Measurements from ENCODE around the gene PTPRN2.
"Not testable (repeated sequence)": the region's sequence is repeated elsewhere in the genome, so short reads cannot be mapped to it uniquely, and the experiment has no call there.

PTPRN2 gene

DNA sequence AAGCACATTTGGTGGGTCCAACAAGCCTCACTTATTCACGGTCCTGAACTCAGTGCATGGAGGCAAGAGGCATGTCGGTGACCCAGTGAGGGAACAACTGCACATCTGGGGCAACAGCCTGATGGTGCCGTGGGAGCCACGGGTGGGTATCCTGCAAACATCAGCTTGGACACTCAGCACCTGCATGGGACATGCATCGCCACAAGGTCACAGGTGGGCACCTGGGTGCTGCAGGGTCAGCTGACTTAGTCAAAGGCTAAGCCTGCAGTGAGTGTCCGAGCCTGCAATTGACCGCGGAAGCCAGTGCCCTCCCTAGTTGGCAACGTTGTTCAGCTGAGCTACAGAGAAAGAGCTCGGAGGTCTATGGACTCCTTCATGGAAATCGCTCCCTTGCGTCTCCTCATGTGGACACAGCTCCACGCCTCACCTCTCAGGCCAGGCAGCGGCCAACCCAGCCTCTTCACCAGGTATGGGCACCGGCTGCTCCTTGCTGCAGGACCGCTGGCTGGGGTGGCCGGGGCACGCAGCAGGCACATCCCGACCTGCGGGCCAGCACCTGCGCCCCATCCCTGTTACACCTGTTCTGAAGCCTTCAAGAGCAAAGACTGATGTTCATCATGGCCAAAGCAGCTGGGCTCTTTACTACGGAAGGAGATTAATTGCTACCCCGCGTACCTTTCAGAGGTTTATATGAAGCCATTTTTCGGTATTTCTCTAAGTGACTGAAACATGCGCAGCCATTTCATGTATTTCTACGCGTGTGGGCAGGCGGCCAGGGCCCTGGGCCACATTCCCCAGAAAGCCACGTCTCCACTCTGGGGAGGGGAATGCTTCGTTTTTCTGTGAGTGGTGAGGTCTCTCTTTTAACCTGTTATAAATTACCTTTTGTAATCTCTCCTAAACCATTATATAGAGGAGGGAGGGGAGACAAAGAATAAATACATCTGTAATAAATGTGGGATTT lies 870.1 kb downstream of the PTPRN2 start:
- no peak for DNase-seq (ENCODE audit: low read depth in 1 of 2, low spot score in 1 of 2)

DNA sequence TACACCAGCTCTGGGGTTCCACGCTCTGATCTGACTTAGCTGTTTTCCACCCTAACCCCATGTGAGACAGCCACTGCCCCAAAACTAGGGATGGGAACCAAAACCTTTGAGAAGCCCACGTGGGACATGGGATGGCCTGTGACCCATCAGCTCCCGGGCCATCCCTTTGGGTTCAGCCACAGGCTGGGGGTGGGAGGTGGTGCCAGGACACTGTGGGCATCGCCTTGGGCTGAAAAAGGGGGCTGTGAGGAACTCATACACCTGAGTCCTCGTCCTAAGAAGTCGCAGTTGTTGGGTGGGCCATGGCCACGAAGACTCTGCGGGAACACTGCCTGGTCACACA lies 871.7 kb downstream of the PTPRN2 start:
- no peak for DNase-seq (ENCODE audit: low read depth in 1 of 2, low spot score in 1 of 2)

DNA sequence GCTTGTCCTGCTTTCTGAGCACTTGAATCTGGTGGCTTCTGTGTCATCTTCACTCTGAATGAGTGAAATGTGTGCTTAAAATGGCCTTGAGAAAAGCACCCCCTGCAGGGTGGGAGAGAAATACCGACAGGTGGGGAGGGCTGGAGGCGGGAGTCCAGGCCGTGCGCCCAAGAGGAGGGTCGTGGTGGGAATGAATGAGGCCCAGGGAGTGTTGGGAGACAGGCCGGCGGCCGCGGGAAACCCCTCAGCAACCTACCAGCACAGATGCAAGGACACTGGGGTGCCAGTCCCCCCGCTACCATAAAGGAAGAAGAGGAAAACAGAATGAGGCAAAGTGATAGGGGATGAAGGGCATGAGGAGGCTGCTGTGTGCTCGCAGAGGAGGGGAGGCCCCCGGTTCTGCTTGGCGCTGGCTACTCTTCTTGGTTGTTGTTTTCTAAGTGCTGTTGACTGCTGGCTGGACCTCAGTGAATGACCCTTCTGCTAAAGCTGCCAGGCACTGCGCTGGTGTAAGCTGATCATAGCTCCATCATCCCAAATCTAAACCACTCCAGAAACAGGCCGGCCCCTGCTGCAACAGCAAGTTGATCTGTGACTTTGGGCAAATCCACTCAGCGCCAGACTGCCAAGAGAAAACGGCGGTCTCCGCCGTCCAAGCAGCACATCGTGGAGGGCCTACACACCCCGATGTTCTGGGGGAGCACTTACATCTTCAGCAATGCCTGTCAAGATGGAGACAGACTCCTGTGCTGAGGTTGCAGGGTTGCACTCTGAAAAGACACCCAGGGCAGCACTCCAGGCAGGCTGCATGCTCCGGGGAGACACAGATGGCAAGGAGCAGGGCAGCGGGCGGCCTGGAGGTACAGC lies 872.3 kb downstream of the PTPRN2 start:
- no peak for DNase-seq (ENCODE audit: low read depth in 1 of 2, low spot score in 1 of 2)

DNA sequence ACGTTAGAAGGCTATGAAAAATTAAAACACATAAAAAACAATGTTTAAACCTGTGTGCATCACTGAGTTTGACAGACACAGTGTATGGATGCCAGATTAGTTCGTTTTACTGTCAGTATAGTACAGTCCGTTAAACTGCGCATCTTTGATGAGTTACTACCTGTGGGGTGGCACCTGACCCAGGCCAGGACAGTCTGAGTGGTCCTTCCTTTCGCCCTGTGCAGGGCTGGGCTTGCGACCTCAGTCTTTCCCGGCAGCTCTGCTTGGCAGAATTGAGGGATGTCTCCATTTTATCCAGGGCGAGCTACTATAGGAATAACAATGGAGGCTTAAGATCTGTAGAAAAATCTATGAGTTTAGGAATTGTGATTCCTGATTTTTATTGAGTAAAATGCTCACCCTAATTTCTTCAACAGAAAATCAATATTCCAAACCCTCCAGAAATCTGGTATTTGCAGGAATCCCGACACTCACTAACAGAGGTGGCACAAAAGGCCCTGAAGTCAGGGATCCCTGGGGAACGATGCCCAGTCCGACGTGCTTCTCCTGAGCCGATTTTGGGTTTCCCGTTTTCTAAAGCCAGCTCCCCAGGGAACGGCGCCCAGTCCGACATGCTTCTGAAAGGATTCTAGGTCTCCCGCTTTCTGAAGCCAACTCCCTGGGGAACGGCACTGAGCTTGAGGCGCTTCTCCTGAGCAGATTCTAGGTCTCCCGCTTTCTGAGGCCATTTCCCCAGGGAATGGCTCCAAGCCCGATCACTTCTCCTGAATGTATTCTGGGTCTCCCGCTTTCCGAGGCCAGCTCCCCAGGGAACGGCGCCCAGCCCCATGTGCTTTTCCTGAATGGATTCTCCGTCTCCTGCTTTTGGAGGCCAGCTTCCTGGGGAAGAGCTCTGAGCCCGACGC lies 873.2 kb downstream of the PTPRN2 start:
- no peak for DNase-seq (ENCODE audit: low read depth in 1 of 2, low spot score in 1 of 2)

DNA sequence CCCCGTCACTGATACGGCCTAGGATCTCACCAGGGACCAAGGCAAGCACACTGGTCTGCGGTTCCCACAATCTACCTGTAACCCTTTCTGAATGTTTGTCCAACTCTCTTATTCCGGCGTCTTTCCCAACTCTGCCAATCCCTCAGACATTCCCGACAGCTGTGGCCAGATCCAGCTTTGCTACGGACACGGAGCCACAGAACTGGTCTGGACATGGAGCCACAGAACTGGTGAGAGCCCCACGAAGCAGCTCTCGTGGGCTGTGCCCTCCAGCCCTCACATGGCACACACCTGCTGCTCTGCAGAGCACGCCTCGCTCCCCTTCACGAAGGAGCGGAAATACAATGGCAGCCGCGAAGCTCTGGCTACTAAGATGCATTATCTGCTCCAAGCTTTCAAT lies 874.0 kb downstream of the PTPRN2 start:
- DNase-seq (ENCODE audit: low read depth in 1 of 2, low spot score in 1 of 2), result no peak

DNA sequence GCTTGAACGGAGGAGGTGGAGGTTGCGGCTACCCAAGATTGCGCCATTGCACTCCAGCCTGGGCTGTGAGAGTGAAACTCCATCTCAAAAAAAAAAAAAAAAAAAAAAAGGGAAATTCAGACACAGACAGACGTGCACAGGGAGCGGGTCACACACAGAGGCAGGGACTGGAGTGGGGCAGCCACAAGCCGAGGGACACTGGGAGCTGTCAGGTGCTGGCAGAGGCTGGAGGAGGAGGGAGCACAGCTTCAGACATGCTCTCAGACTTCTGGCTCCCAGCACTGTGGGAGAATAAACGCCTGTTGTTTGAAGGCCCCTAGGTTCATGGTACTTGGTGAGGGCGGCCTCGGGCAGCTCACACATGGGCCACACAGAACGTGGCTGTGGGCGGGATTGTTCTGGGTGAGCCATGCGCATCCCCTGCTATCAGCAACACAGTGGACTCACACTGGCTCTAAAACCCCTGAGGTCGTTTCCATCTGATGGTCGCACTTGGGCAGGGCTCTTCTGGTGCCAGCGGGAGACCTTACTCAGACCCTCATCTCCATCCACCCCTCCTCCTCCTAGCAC lies 874.9 kb downstream of the PTPRN2 start:
- DNase-seq (ENCODE audit: low read depth in 1 of 2, low spot score in 1 of 2), result no peak

DNA sequence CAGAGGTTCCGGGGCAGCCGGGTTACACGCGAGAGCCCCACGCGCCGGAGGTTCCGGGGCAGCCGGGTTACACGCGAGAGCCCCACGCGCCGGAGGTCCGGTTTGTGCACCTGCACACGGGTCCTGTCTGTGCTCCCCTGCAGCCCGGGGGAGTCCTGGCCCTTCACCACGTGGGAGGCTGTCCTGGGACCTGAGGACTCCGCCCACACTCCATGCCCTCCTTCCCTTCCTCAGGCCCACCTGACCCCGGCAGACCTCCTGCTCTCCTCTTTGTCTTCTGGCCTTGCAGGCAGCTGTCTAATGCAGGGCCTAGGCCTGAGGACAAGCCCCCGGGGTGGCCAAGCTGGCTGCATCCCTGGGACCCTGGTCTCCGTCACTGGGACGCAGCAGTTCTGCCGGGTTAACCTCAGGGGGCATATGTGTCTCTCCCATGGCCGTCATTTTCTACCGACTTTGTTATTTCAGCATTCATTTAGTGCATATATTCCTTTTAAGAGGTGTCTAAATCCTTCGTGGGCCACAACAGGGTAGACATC lies 876.2 kb downstream of the PTPRN2 start:
- no peak for DNase-seq (ENCODE audit: low read depth in 1 of 2, low spot score in 1 of 2)

DNA sequence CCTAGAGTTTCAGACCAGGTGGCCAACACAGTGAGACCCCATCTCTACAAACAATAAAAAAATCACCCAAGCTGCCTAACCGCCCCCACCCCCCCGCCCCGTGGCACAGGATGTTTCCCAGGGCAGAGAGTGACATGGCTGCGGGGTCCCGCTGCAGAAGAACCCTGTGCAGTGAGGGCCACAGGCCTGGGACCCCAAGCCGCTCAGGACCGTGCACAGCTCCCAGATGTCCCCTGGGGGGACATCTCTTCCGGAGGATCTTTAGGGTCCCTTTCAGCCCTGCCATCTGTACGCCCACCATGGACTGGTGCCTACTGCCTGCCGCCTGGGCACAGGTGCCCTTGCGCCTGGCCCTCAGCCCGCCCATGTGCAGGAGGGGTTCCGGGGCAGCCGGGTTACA lies 877.2 kb downstream of the PTPRN2 start:
- no peak for DNase-seq (ENCODE audit: low read depth in 1 of 2, low spot score in 1 of 2)

DNA sequence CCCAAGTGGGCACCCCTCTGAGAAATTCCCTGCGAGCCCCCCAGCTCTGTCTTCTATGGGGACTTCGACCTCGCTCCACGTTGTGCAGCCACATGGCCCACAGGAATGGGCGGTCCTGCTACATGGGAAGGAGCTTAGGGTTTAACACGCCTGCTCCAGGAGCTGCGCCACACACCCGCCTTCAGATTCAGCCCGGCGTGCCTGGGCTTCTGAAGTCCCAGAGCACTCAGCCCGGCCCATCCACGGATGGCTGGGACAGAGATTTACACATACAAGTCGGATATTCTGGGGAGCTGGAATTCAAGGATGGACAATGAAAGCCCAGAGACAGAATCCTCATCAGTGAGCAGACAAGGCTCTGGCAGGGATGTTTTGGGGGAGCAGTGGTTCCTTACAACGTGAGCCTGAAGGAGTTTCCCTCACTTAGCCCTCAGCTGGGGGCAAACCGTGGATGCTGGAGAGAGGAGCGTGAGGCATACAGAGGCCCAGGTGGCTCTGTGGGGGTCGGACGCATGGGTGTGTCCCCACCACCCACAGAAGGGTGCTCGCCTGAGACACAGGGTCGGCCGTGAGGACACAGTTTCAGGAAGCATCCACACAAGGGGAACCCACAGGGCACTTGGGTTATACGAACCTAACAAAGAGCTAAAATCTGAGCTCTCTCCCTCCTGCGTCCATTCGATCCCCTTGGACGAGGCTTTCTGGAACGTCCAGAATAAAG lies 877.9 kb downstream of the PTPRN2 start:
- no peak for DNase-seq (ENCODE audit: low read depth in 1 of 2, low spot score in 1 of 2)

DNA sequence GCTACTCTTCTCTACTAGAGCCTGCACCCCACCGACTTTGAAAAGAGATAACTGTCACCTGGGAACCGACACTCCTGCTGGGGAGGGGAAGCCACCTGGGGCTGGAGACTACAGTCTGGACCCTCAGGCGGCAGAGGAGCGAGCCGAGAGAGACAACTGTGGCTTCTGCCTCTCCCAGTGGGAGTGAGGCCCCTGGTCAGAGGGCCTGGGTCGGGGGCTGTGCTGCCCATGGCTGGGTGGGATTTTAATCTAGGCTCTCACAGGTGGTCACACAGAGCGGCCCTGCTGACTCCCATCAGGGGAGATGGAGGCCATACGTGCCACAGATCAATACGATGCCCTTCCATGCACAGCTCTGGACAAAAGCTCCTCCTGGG lies 878.7 kb downstream of the PTPRN2 start:
- no peak for DNase-seq (ENCODE audit: low read depth in 1 of 2, low spot score in 1 of 2)

DNA sequence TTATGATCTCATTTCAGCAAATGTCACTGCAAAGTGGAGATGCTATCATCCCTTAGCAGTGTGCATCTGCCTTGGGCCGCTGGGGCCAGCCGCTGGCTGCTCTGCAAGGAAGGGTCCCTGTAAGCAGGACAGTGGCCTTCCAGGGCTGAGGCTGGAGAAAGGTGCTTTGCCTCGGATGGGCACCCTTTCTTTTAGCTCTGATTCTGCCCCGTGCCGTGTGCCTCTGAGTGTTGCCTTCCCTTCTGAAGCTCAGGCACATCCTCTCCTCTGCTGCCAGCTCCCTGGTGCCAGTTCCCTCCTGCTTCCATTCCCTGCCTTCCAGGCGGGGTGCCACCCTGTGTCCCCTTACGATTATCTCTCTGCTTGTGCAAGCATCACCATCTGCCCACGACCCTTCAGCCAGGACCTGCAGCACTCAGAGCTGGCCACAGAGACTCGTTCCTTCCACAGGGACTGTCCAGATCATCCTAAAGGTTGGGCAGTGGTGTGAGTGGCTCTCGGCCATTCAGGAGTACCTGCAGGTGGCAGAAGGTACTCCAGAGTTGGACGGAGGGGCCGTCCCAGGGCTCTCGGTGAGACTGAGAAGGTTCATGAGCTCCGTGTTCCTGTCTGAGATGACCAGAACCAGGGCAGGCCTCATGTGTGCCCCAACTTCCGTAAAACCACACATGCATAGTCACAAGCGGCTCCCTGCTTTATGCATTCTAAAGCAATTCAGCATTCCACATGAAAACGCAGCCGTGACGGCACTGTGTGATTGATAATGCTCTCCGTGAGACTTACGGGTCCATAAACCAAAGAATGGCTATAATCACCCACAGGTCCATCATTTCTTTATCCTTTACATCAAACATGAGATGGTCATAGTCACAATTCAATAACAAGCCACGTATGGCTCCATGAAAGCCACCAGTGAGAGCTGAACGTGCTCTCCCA lies 879.4 kb downstream of the PTPRN2 start:
- no peak for DNase-seq (ENCODE audit: low read depth in 1 of 2, low spot score in 1 of 2)

DNA sequence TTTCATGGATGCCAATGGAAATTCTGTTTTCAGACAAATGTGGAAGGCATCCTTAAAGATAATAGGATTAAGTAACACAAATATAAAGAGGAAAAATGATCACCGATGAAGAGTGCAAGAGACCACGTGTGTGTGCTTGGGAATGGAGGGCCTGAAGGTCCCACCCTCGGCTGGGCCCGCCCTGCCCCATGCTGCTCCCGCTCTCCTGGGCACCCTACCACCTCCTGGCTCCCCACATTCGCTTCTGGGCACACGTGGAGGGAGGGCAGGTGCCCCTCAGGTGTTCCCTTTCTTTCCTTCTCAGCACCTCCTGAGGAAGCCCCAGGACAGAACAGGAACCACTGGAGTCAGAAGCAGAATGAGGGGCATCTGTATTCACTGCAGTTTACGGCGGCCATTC lies 883.3 kb downstream of the PTPRN2 start:
- DNase-seq (ENCODE audit: low read depth in 1 of 2, low spot score in 1 of 2), result no peak

DNA sequence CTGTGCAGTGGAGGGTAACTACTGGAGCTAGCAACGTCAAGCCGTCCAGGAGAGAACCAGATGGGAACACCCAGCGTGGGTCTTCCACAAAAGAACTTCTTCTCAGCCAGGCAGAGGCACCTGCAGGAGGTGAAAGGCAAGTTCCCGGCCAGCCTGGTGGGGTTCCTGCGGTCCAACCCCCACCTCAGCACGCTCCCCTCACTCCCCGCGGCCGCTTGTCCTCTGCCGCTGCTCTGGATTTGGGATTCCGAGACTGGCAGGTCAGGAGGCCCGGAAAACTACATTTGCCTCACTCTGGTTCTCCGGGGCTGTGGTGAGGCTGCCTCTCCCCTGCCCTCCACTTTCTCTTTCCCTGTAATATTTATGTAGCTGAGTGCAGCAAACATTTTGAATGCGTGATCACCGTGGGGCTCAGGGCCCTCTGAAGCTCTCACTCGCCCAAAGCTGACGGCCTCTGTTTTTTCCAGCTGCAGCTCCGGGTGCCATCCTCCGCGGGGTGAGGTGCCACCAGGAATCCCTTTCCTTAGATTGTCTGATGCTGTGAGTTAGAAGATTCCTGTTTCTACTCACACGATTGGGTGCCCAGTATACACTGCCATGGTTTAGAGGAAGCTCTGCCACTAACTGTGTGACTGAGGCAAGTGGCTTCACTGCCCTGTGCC lies 884.0 kb downstream of the PTPRN2 start:
- no peak for DNase-seq (ENCODE audit: low read depth in 1 of 2, low spot score in 1 of 2)

DNA sequence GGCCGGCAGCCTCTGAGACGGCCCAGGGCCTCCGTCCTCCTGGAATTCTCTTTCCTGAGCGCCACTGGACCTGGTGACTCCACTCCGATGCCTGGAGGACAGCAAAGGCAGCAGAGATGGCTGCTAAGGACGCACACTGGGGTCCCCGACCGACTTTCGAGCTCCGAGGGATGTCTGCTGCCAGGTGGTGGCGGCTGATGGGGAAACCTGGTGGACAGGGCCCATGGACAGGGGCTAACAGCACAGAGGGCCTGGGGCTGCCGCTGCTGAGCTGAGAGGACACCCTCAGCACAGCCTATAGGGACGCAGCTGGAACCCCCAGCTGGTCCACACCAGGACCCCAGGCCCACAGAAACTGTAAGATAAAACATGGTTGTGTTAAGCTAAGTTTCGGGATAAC lies 884.5 kb downstream of the PTPRN2 start:
- no peak for DNase-seq (ENCODE audit: low read depth in 1 of 2, low spot score in 1 of 2)

DNA sequence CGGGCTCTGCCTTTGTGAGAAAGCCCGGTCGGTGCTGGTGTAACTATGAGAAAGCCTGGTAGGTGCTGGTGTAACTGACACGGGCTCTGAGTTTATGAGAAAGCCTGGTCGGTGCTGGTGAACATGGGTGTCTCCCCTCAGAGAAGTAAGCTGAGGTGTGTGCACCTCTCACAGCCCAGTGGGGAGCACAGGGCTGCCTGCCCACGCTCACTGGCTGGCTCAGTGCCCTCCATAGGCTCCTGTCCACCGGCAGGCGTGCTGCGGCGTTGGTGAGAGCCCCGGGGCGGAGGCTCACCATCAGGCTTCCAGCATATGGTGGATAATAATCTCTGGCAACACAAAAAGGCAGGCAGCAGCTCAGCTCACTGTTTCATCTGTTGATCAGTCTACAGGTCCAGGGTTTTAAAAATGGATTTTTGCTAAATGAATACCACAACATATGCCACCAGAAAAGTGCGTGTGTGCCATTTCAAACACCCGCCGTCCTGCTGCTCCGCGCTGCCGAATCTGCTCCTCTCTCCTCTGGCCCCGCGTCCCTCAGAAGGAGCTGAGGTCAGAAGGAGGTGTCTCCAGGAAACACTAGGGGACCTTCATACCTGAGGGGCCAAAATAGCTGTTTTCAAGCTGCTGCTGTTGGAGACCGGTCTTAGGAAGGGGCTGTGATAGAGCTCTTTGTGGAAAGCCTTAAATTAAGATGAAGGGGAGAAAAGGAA lies 885.2 kb downstream of the PTPRN2 start:
- no peak for DNase-seq (ENCODE audit: low read depth in 1 of 2, low spot score in 1 of 2)

DNA sequence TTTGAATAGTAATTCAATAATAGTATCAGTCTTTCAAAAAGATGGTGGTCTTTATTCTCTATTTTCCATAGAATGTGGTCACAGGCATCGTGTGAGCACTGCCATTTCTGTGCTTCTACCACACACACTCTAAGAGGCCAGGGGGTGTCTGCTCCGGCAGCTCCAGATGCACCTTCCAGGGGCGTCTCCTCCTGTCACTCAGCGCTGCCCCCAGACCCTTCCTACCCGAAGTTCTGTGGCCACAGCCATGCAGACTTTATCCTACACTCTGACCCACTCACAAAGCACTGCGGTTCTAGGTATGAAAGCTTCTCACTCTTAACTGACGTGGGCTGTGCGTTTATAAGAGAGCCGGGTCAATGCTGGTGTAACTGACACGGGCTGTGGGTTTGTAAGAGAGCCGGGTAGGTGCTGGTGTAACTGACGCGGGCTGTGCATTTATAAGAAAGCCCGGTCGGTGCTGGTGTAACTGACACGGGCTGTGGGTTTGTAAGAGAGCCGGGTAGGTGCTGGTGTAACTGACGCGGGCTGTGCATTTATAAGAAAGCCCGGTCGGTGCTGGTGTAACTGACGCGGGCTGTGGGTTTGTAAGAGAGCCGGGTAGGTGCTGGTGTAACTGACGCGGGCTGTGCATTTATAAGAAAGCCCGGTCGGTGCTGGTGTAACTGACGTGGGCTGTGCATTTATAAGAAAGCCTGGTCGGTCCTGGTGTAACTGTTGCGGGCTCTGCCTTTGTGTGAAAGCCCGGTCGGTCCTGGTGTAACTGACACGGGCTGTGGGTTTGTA lies 886.0 kb downstream of the PTPRN2 start:
- DNase-seq (ENCODE audit: low read depth in 1 of 2, low spot score in 1 of 2), result not testable (repeated sequence)
